NCI-H1417 treated with DMSO at 0.1 percent for 48 hours (cell line): ENCODE measurements around the gene FKBP3.
A peak's percentile ranks its signal among the peaks of the same experiment; 100 is the strongest.
"Not testable (repeated sequence)": the region's sequence is repeated elsewhere in the genome, so short reads cannot be mapped to it uniquely, and the experiment has no call there.

Experiments
- DNase-seq: peaks from one replicate; lab custom pipeline; 2025; lab: John Stamatoyannopoulos, UW

The FKBP3 gene

GRCh38 chr14:45112896-45113781 lies 21.1 kb downstream of the FKBP3 start:
- peak; percentile 12 for DNase-seq

DNA sequence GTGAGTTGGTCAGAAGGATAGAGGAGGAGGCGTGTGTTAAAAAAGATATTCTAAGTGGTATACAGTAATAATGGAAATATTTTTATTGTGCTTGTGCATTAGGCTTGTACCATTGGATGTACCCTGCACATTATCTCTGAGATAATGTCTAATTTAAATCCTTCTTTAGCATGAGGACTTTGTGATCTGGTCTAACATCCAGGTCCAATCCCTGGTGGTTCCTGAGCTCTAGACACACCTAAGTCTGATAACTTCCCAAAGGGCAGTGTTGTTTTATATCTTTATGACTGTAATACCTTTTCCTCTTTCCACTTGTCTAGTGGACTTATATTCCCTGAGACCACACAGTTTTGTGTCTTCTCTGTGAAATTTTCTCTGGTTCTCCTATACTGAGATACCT lies 29.7 kb downstream of the FKBP3 start:
- DNase-seq, result no peak

DNA sequence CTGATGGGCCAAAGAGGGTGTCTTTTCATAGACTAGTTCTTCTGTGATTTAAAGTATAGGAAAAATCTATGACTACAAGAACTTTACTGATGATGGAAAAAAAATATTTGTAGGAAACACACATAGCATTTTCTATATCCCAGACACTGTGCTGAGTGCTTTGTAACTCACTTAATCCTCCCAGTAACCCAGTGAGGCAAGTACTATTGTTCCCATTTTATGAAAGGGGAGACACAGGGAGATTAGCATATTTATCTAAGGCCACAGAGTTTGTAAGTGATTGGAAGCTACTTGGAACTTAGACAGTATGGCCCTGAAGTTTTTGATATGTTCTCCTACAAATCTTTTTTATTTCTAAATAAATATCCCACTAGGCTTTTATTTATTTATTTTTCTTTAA lies 30.5 kb downstream of the FKBP3 start:
- DNase-seq, result no peak

GRCh38 chr14:45096218-45096617 lies 38.1 kb downstream of the FKBP3 start:
- no peak for DNase-seq

DNA sequence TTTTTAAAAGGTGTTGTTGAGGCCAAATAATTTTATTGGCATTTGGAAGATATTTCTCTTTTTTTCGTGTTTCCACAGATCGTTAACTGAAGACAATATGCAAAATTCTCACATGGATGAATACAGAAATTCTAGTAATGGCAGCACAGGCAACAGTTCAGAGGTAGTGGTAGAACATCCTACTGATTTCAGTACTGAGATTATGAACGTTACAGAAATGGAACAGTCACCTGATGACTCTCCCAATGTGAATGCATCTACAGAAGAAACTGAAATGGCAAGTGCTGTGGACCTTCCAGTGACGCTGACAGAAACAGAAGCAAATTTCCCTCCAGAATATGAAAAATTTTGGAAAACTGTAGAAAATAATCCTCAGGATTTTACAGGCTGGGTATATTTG lies 39.1 kb downstream of the FKBP3 start:
- no peak for DNase-seq

DNA sequence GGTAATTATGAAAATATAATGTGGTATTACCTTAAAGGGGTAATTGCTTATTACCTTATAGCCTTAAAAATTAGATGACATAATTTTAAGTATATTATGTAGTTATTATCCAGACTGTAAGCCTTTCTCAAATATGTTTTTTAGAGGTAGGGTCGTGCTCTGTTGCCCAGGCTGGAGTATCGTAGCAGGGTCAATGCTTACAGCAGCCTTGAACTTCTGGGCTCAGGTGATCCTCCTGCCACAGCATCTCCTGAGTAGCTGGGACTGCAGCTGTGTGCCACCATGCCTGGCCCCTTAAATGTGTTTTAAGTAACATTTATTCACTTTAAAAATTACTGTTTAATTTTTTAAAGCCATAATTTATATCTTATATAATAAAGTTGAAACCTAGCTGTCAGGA lies 40.0 kb downstream of the FKBP3 start:
- no peak for DNase-seq

DNA sequence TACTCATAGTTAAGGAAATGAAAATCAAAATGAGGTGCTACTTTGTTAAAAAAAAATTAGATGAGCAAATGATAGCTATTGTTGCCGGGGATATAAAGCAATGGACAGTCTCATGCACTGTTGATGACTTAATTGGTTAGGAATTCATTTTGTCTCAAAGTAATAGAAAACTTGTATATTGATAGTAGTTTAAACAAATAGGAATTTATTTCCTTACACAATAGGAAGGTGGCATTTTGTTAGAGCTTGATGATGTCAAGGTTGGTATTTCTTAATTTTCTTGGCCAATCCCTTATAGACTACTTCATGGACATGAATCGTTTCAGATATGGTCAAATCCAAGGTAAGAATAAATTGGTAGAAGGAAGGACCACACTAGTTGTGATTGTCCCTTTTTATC lies 42.6 kb downstream of the FKBP3 start:
- no peak for DNase-seq

- no peak for DNase-seq
These were observed 44.5 kb downstream of the FKBP3 start for GRCh38 chr14:45089813-45090212.

- DNase-seq, result no peak
These were observed 49.3 kb downstream of the FKBP3 start for GRCh38 chr14:45084946-45085346.

DNA sequence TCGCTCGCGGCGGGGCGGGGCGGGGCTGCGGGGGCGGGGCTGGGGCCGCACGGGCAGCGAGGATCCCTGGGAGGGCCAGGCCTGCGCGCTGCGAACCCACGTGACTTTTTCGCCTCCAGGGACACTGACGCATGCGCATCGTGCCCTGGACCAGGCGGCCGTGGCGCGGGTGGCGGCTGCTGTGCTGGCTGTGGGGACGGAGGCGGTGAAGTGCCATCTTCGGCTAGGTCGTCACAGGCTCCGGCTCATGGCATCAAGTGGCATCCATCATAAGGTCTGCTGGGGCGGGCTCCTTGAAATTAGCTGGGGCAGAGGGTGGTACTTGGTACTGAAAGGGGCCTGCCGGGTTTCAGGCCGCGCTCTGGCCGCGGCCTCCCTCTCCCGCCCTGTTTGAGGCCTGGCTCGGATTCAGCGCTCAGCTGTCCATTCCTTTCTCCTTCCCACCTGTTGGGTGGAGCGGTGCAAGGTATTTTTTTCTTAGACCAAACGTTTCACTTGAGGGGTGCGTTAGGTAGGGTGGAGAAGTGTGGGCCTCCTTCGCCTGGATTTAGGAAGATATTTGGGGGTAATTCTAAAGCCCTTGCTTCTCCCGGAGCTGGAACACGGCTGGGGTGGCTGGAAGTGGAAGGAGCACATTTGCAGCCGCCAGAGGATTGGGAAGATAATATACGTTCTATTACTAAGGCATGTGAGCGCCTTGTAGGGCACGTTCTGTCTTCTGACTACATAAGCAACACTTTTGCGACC lies 50.1 kb downstream of the FKBP3 start, which contains the start of gene PRPF39:
PRPF39 (plus strand) TSS at position 141 of the 747 bp plus-strand sequence. CDS start 11,124 bp downstream, outside the sequence.
- DNase-seq, result peak; percentile 44

- DNase-seq, result no peak
These were observed 50.7 kb downstream of the FKBP3 start for GRCh38 chr14:45083617-45083975.

GRCh38 chr14:45082420-45082819 lies 51.9 kb downstream of the FKBP3 start:
- DNase-seq, result no peak

GRCh38 chr14:45081096-45081495 lies 53.2 kb downstream of the FKBP3 start:
- not testable (repeated sequence) for DNase-seq

DNA sequence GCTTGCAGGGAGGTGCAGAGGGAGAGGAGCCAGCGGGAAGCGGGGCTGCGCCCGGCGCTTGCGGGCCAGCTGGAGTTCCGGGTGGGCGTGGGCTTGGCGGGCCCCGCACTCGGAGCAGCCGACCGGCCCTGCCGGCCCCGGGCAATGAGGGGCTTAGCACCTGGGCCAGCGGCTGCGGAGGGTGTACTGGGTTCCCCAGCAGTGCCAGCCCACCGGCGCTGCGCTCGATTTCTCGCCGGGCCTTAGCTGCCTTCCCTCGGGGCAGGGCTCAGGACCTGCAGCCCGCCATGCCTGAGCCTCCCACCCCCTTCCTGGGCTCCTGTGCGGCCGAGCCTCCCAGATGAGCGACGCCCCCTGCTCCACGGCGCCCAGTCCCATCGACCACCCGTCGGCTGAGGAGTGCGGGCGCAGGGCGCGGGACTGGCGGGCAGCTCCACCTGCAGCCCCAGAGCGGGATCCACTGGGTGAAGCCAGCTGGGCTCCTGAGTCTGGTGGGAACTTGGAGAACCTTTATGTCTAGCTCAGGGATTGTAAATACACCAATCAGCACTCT lies 53.8 kb downstream of the FKBP3 start:
- not testable (repeated sequence) for DNase-seq

GRCh38 chr14:45078323-45078722 lies 56.0 kb downstream of the FKBP3 start:
- DNase-seq, result no peak

- no peak for DNase-seq
These were observed 60.9 kb downstream of the FKBP3 start for GRCh38 chr14:45073231-45073879.

DNA sequence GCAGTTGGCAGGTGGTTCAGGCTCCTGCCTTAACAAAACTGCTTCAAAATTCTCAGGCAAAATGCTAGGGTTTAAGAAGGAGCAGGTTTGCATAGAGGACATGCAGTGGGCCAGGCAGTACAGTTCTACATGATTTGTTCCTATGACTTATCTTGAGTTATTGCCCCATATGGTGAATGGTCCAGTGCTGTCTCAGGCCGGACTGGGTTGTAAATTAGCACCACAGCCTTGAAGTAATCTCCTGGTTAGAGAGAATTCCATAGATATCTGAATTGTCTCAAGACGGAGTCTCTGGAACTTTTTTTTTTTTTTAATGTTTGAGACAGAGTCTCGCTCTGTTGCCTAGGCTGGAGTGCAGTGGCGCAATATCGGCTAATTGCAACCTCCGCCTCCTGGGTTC lies 62.2 kb downstream of the FKBP3 start:
- no peak for DNase-seq

GRCh38 chr14:45070215-45070614 lies 64.1 kb downstream of the FKBP3 start:
- no peak for DNase-seq

DNA sequence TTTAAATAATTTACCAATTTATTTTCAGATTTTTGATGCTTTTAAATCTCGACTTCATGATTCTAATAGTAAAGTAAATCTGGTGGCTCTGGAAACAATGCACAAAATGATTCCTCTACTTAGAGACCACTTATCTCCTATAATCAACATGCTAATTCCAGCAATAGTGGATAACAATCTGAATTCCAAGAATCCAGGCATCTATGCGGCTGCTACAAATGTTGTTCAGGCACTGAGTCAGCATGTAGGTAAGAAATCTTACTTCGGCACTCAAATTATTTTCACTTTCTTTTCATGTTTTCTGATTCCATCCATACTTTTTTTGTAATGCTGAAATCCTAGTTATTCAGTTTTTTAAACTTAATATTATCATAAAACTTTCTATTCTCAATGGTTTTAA lies 65.9 kb downstream of the FKBP3 start:
- no peak for DNase-seq

- no peak for DNase-seq
These were observed 67.6 kb downstream of the FKBP3 start for GRCh38 chr14:45066667-45067066.

- DNase-seq, result no peak
These were observed 68.3 kb downstream of the FKBP3 start for GRCh38 chr14:45065956-45066355.
